Panc1 (cell line): Measurements from ENCODE around the gene SARDH.

Experiments used
- POLR2AphosphoS5 ChIP-seq: IDR thresholded peaks from 2 replicates; pipeline ENCODE4 v1.6.1; 2012; ENCODE audit warnings: mild to moderate bottlenecking, low read depth, low read length, moderate library complexity
- TF ChIP-seq, protein P1 (sequence below): fragments of 450-650 bp; IDR thresholded peaks from 2 replicates; pipeline ENCODE4 v1.5.1; 2017; ENCODE audit warnings: mild to moderate bottlenecking

DNA sequence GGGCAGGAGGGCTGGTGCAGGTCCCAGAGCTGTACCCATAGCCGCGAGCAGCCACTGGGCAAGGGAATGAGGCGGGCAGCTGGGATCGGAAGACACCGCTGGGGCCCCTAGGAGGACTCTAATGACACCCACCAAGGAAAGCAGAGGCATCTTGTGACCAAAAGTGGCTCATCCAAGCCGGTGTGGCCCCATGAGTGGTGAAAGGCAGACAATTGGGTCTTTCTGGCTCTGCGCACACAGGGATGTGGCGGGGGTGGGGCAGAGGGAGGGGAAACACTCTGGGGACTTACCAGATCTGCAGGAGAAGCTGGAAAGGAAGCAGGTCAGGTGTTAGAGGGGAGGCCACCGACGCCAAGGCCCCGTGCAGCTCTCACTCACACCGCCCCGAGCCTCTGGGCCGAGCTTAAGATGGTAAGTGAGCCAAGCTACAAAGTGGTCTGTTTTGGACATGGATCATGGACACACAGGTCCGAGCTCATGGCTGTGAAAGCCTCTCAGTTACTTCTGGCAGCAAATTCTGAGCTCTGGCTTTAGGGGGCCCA, 42.3 kb upstream of the SARDH start:
- TF ChIP-seq, protein P1, sequence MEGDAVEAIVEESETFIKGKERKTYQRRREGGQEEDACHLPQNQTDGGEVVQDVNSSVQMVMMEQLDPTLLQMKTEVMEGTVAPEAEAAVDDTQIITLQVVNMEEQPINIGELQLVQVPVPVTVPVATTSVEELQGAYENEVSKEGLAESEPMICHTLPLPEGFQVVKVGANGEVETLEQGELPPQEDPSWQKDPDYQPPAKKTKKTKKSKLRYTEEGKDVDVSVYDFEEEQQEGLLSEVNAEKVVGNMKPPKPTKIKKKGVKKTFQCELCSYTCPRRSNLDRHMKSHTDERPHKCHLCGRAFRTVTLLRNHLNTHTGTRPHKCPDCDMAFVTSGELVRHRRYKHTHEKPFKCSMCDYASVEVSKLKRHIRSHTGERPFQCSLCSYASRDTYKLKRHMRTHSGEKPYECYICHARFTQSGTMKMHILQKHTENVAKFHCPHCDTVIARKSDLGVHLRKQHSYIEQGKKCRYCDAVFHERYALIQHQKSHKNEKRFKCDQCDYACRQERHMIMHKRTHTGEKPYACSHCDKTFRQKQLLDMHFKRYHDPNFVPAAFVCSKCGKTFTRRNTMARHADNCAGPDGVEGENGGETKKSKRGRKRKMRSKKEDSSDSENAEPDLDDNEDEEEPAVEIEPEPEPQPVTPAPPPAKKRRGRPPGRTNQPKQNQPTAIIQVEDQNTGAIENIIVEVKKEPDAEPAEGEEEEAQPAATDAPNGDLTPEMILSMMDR, result no peak
- TF ChIP-seq POLR2AphosphoS5, result no peak
